HG02610 (cell line): ENCODE data around the gene CAMK4.
A peak's percentile ranks its signal among the peaks of the same experiment; 100 is the strongest.

Experiments used
- ATAC-seq: cut with Tn5 transposase; IDR thresholded peaks from one replicate; pipeline ENCODE4 v1.9.1; 2021; ENCODE audit warnings: mild to moderate bottlenecking, moderate library complexity; ENCODE audit not compliant: unreplicated experiment

Gene CAMK4

GRCh38 chr5:111517853-111518501, 293.8 kb downstream of the CAMK4 start:
- peak; percentile 77 for ATAC-seq

GRCh38 chr5:111518777-111519176, 294.6 kb downstream of the CAMK4 start:
- ATAC-seq: no peak

- no peak for ATAC-seq
These were observed 296.7 kb downstream of the CAMK4 start for GRCh38 chr5:111520908-111521307.

- no peak for ATAC-seq
These were observed 303.9 kb downstream of the CAMK4 start for GRCh38 chr5:111528056-111528455.

GRCh38 chr5:111530298-111530740, 306.1 kb downstream of the CAMK4 start:
- ATAC-seq: peak; percentile 100

- ATAC-seq: no peak
These were observed 308.9 kb downstream of the CAMK4 start for GRCh38 chr5:111532886-111533582.

- ATAC-seq: peak; percentile 62
These were observed 311.8 kb downstream of the CAMK4 start for GRCh38 chr5:111535879-111536549.

- ATAC-seq: no peak
These were observed 313.2 kb downstream of the CAMK4 start for GRCh38 chr5:111537141-111538024.
